HepG2 (cell line): ENCODE measurements around the gene POGLUT2. TPM values are rescaled to one million over a fixed set of nuclear protein-coding genes. Genes with fewer than 3 reads are reported as not detected.
A peak's percentile ranks its signal among the peaks of the same experiment; 100 is the strongest.

ENCODE experiments used
- ARID5B ChIP-seq: IDR thresholded peaks from 2 replicates; pipeline ENCODE4 v1.4.0; 2020; ENCODE audit warnings: mild to moderate bottlenecking, missing genetic modification reagents
- BRD4 ChIP-seq: sonication (generic); formaldehyde crosslinking; IDR thresholded peaks from 2 replicates; pipeline ENCODE4 v1.4.0; 2020; ENCODE audit warnings: missing genetic modification reagents
- CSRNP1 ChIP-seq: sonication (generic); formaldehyde crosslinking; IDR thresholded peaks from 2 replicates; pipeline ENCODE4 v1.8.1; 2023; ENCODE audit warnings: mild to moderate bottlenecking, missing genetic modification reagents
- EP300 ChIP-seq, 3 experiments: sonication (generic) in 1 of 3; formaldehyde crosslinking in 1 of 3; IDR thresholded peaks; 2 replicates each; pipeline versions ENCODE4 v1.5.1 to v1.6.1; 2011 to 2020; ENCODE audit warnings: low read depth in 2 of 3, low read length in 2 of 3, borderline replicate concordance in 1 of 3, improper control_type of control experiment in 1 of 3, mild to moderate bottlenecking in 1 of 3, missing genetic modification reagents in 1 of 3, moderate library complexity in 1 of 3
- FOXO1 ChIP-seq: sonication (generic); formaldehyde crosslinking; IDR thresholded peaks from 2 replicates; pipeline ENCODE4 v1.4.0; 2020; ENCODE audit warnings: missing genetic modification reagents
- MAZ ChIP-seq, 2 experiments: sonication (generic) in 1 of 2; formaldehyde crosslinking in 1 of 2; IDR thresholded peaks; 2 replicates each; pipeline versions ENCODE4 v1.5.0 to v1.6.1; 2012 to 2020; ENCODE audit warnings: low read depth in 2 of 2, mild to moderate bottlenecking in 2 of 2, borderline replicate concordance in 1 of 2, improper control_type of control experiment in 1 of 2, low read length in 1 of 2, missing genetic modification reagents in 1 of 2, moderate library complexity in 1 of 2
- PHF20 ChIP-seq: sonication (generic); formaldehyde crosslinking; IDR thresholded peaks from 2 replicates; pipeline ENCODE4 v1.5.0; 2020; ENCODE audit warnings: mild to moderate bottlenecking, missing genetic modification reagents
- SP4 ChIP-seq: sonication (generic); formaldehyde crosslinking; IDR thresholded peaks from 2 replicates; pipeline ENCODE4 v1.8.1; 2023; ENCODE audit warnings: mild to moderate bottlenecking, missing genetic modification reagents
- ZBTB46 ChIP-seq: sonication (generic); formaldehyde crosslinking; IDR thresholded peaks from 2 replicates; pipeline ENCODE4 v1.4.0; 2020; ENCODE audit warnings: mild to moderate bottlenecking, missing genetic modification reagents, borderline replicate concordance
- ZNF496 ChIP-seq: sonication (generic); formaldehyde crosslinking; IDR thresholded peaks from 2 replicates; pipeline ENCODE4 v1.8.1; 2023; ENCODE audit warnings: mild to moderate bottlenecking, moderate library complexity, missing genetic modification reagents; ENCODE audit not compliant: insufficient replicate concordance
- ZNF607 ChIP-seq: sonication (generic); formaldehyde crosslinking; IDR thresholded peaks from 2 replicates; pipeline ENCODE4 v1.5.1; 2020; ENCODE audit warnings: missing genetic modification reagents, mild to moderate bottlenecking, borderline replicate concordance
- ZNF644 ChIP-seq: IDR thresholded peaks from 2 replicates; pipeline ENCODE4 v1.6.1; 2016; ENCODE audit warnings: low read depth
- ZNF782 ChIP-seq: sonication (generic); formaldehyde crosslinking; IDR thresholded peaks from 2 replicates; pipeline ENCODE4 v1.4.0; 2020; ENCODE audit warnings: missing genetic modification reagents, mild to moderate bottlenecking, borderline replicate concordance
- ZNF792 ChIP-seq: IDR thresholded peaks from 2 replicates; pipeline ENCODE4 v1.6.1; 2016
- polyA plus RNA-seq, 8 experiments: library from polyadenylated mRNA; depleted of rRNA in 3 of 8; stranded (reverse) in 7 of 8; unstranded in 1 of 8; fragments of >200 nt; fragmentation: Illumina TruSeq in 4 of 8; extraction: Trizol in 4 of 8; gene quantifications; 2 replicates each; pipeline versions ENCODE4 v1.2.1 to v1.2.3, GENCODE V29; 2011 to 2016; ENCODE audit warnings: low read depth in 4 of 8, missing spikeins in 1 of 8, mixed read lengths in 1 of 8; ENCODE audit not compliant: insufficient read depth in 1 of 8
- total RNA-seq, 5 experiments: library from RNA; depleted of rRNA; stranded (reverse); fragments of >200 nt; fragmentation: Illumina TruSeq; extraction: Trizol; gene quantifications; 2 replicates each; pipeline ENCODE4 v1.2.3, GENCODE V29; 2016; ENCODE audit warnings: low read depth in 1 of 5
- TF ChIP-seq, protein P1 (sequence below): sonication (generic); formaldehyde crosslinking; IDR thresholded peaks from 2 replicates; pipeline ENCODE4 v1.9.0; 2022; ENCODE audit warnings: low read depth, missing genetic modification reagents
- TF ChIP-seq, protein P2 (sequence below): sonication (generic); formaldehyde crosslinking; IDR thresholded peaks from 2 replicates; pipeline ENCODE4 v1.4.0; 2020; ENCODE audit warnings: missing genetic modification reagents, borderline replicate concordance

The POGLUT2 gene
- total and polyA plus RNA-seq, 2 of the 13 experiments (the other 11 are each of a cell fraction or from before 2014, with no cell fraction given): 18.0 to 26.1 TPM

GRCh38 chr13:102770435-102770834 lies 28.3 kb downstream of the POGLUT2 start (continued):
- TF ChIP-seq FOXO1 (CRISPR knock-in tag): peak; percentile 34; the same call in 1 of the 2 replicates
- TF ChIP-seq ZBTB46: no peak
- TF ChIP-seq, protein P1, sequence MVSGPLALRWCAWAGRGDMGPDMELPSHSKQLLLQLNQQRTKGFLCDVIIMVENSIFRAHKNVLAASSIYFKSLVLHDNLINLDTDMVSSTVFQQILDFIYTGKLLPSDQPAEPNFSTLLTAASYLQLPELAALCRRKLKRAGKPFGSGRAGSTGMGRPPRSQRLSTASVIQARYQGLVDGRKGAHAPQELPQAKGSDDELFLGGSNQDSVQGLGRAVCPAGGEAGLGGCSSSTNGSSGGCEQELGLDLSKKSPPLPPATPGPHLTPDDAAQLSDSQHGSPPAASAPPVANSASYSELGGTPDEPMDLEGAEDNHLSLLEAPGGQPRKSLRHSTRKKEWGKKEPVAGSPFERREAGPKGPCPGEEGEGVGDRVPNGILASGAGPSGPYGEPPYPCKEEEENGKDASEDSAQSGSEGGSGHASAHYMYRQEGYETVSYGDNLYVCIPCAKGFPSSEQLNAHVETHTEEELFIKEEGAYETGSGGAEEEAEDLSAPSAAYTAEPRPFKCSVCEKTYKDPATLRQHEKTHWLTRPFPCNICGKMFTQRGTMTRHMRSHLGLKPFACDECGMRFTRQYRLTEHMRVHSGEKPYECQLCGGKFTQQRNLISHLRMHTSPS: no peak
- TF ChIP-seq EP300 (IDR thresholded peaks at IDR 0.05; ENCODE audit: low read depth in 2 of 2, low read length in 2 of 2): peak in 1 of 2 experiments; percentile 38; a peak in 2 of 4 replicates
- TF ChIP-seq EP300 (CRISPR knock-in tag; IDR thresholded peaks at IDR 0.05; ENCODE audit: borderline replicate concordance): no peak
- peak; percentile 50 for TF ChIP-seq ZNF644 (CRISPR knock-in tag)
- TF ChIP-seq MAZ (IDR thresholded peaks at IDR 0.05; ENCODE audit: borderline replicate concordance, low read depth, low read length): no peak
- 0 out of 2 replicates have a peak, but pooled peaks have one; percentile 29 for TF ChIP-seq MAZ (CRISPR knock-in tag; IDR thresholded peaks at IDR 0.05; ENCODE audit: low read depth)
- TF ChIP-seq ZNF607: no peak
- TF ChIP-seq SP4: no peak
- TF ChIP-seq, protein P2, sequence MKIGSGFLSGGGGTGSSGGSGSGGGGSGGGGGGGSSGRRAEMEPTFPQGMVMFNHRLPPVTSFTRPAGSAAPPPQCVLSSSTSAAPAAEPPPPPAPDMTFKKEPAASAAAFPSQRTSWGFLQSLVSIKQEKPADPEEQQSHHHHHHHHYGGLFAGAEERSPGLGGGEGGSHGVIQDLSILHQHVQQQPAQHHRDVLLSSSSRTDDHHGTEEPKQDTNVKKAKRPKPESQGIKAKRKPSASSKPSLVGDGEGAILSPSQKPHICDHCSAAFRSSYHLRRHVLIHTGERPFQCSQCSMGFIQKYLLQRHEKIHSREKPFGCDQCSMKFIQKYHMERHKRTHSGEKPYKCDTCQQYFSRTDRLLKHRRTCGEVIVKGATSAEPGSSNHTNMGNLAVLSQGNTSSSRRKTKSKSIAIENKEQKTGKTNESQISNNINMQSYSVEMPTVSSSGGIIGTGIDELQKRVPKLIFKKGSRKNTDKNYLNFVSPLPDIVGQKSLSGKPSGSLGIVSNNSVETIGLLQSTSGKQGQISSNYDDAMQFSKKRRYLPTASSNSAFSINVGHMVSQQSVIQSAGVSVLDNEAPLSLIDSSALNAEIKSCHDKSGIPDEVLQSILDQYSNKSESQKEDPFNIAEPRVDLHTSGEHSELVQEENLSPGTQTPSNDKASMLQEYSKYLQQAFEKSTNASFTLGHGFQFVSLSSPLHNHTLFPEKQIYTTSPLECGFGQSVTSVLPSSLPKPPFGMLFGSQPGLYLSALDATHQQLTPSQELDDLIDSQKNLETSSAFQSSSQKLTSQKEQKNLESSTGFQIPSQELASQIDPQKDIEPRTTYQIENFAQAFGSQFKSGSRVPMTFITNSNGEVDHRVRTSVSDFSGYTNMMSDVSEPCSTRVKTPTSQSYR (CRISPR knock-in tag): no peak
- TF ChIP-seq ZNF792: no peak
- TF ChIP-seq BRD4: no peak
- TF ChIP-seq ARID5B (CRISPR knock-in tag): peak; percentile 81
- TF ChIP-seq ZNF782 (CRISPR knock-in tag): no peak
- peak; percentile 39; the same call in 1 of the 2 replicates for TF ChIP-seq CSRNP1 (CRISPR knock-in tag)
- TF ChIP-seq PHF20 (CRISPR knock-in tag): no peak
- no peak for TF ChIP-seq ZNF496 (CRISPR knock-in tag)
